SK-N-SH (cell line): ENCODE data around the gene PRG2. TPM values are rescaled to one million over a fixed set of nuclear protein-coding genes. Genes with fewer than 3 reads are reported as not detected.

Source experiments
- CTCF ChIA-PET: fragments of 300-600, 350-600 bp; formaldehyde crosslinking; extraction: SDS; loops from one replicate; lab custom pipeline; 2021; lab: Yijun Ruan, JAX
- POLR2A ChIA-PET: fragments of 350-600 bp; sonication (Branson Sonifier 250); formaldehyde crosslinking; extraction: SDS; loops from one replicate; lab custom pipeline; 2020; ENCODE audit warnings: antibody characterized with exemption, inconsistent platforms; lab: Yijun Ruan, JAX
- DNase-seq: peaks from one replicate; pipeline ENCODE4 v3.0.0; 2012
- H2AFZ ChIP-seq: fragments of 200-600 bp; sonication (generic); 2 replicates; pipeline ENCODE4 v1.8.1; 2016; ENCODE audit warnings: antibody characterized with exemption, mild to moderate bottlenecking, low read depth
- H3F3A ChIP-seq: fragments of 200-600 bp; sonication (generic); replicated peaks from 2 replicates; pipeline ENCODE3; 2016; ENCODE audit warnings: antibody characterized with exemption, mild to moderate bottlenecking; ENCODE audit not compliant: insufficient read depth
- H3K27ac ChIP-seq, 2 experiments: fragments of 200-500 bp in 1 of 2; fragments of 200-600 bp in 1 of 2; sonication (Bioruptor generic) in 1 of 2; sonication (generic), shearing (Covaris generic) in 1 of 2; 2 replicates each; pipeline versions ENCODE4 v1.5.1 to v1.6.1; 2014 to 2016; ENCODE audit warnings: low read depth in 2 of 2, inconsistent platforms in 1 of 2, low read length in 1 of 2, mild to moderate bottlenecking in 1 of 2, mixed read lengths in 1 of 2
- H3K27me3 ChIP-seq: fragments of 200-600 bp; sonication (generic), shearing (Covaris generic); 2 replicates; pipeline ENCODE4 v1.6.1; 2016; ENCODE audit warnings: mixed run types; ENCODE audit not compliant: insufficient read depth
- H3K36me3 ChIP-seq, 2 experiments: fragments of 200-500 bp in 1 of 2; fragments of 200-600 bp in 1 of 2; sonication (Bioruptor generic) in 1 of 2; sonication (generic) in 1 of 2; replicated peaks in 1 of 2; 2 replicates each; pipeline versions ENCODE3 to v1.5.1; 2014 to 2016; ENCODE audit warnings: low read length in 1 of 2, mild to moderate bottlenecking in 1 of 2; ENCODE audit not compliant: insufficient read depth in 2 of 2, control insufficient read depth in 1 of 2
- H3K4me1 ChIP-seq, 2 experiments: fragments of 200-500 bp in 1 of 2; fragments of 200-600 bp in 1 of 2; sonication (Bioruptor generic) in 1 of 2; sonication (generic), shearing (Covaris generic) in 1 of 2; 2 replicates each; pipeline versions ENCODE4 v1.5.1 to v1.6.1; 2014 to 2016; ENCODE audit warnings: low read depth in 1 of 2, low read length in 1 of 2, mixed run types in 1 of 2; ENCODE audit not compliant: insufficient read depth in 2 of 2, control insufficient read depth in 1 of 2
- H3K4me2 ChIP-seq: fragments of 200-600 bp; sonication (generic), shearing (Covaris generic); 2 replicates; pipeline ENCODE4 v1.6.1; 2017; ENCODE audit warnings: mixed run types
- H3K4me3 ChIP-seq, 2 experiments: fragments of 200-500 bp in 1 of 2; fragments of 200-600 bp in 1 of 2; sonication (Bioruptor generic) in 1 of 2; sonication (generic), shearing (Covaris generic) in 1 of 2; 2 replicates each; pipeline versions ENCODE4 v1.5.1 to v1.8.1; 2014 to 2016; ENCODE audit warnings: low read depth in 2 of 2, inconsistent platforms in 1 of 2, low read length in 1 of 2, mild to moderate bottlenecking in 1 of 2, mixed read lengths in 1 of 2, moderate library complexity in 1 of 2
- H3K79me2 ChIP-seq: fragments of 200-600 bp; sonication (generic); 2 replicates; pipeline ENCODE4 v1.8.1; 2017; ENCODE audit warnings: mild to moderate bottlenecking; ENCODE audit not compliant: insufficient read depth
- H3K9ac ChIP-seq: fragments of 200-600 bp; sonication (generic); 2 replicates; pipeline ENCODE4 v1.6.1; 2017; ENCODE audit warnings: mixed run types
- H3K9me2 ChIP-seq: fragments of 200-600 bp; sonication (generic); 2 replicates; pipeline ENCODE4 v1.6.1; 2017; ENCODE audit warnings: mixed run types
- H3K9me3 ChIP-seq: fragments of 200-600 bp; sonication (generic); 2 replicates; pipeline ENCODE4 v1.6.1; 2017; ENCODE audit warnings: mixed run types, mild to moderate bottlenecking, moderate library complexity
- H4K20me1 ChIP-seq: fragments of 200-600 bp; sonication (generic); 2 replicates; pipeline ENCODE4 v1.6.1; 2017; ENCODE audit warnings: mild to moderate bottlenecking, mixed run types; ENCODE audit not compliant: insufficient read depth
- EP300 ChIP-seq, 2 experiments: IDR thresholded peaks; 2 replicates each; pipeline versions ENCODE4 v1.4.0 to v1.6.1; 2012; ENCODE audit warnings: borderline replicate concordance in 1 of 2, low read depth in 1 of 2, low read length in 1 of 2
- FOXJ3 ChIP-seq: sonication (generic); formaldehyde crosslinking; IDR thresholded peaks from 2 replicates; pipeline ENCODE4 v1.5.1; 2020; ENCODE audit warnings: mild to moderate bottlenecking, missing genetic modification reagents
- FOXM1 ChIP-seq: IDR thresholded peaks from 2 replicates; pipeline ENCODE4 v1.4.0; 2012; ENCODE audit warnings: low read depth, mild to moderate bottlenecking
- GABPA ChIP-seq: IDR thresholded peaks from 2 replicates; pipeline ENCODE4 v1.4.0; 2012; ENCODE audit warnings: low read depth, mild to moderate bottlenecking
- GATA2 ChIP-seq: sonication (generic); formaldehyde crosslinking; IDR thresholded peaks from 2 replicates; pipeline ENCODE4 v1.5.0; 2020; ENCODE audit warnings: mild to moderate bottlenecking, missing genetic modification reagents
- IRF3 ChIP-seq: fragments of 150-350 bp; IDR thresholded peaks from 2 replicates; pipeline ENCODE4 v1.6.1; 2016; ENCODE audit warnings: mild to moderate bottlenecking, low read depth, low read length
- JUND ChIP-seq: IDR thresholded peaks from 2 replicates; pipeline ENCODE4 v1.4.0; 2012
- MEF2A ChIP-seq: IDR thresholded peaks from 2 replicates; pipeline ENCODE4 v1.4.0; 2012; ENCODE audit warnings: low read depth, borderline replicate concordance
- NFIC ChIP-seq: IDR thresholded peaks from 2 replicates; pipeline ENCODE4 v1.4.0; 2012; ENCODE audit warnings: borderline replicate concordance
- NRF1 ChIP-seq: IDR thresholded peaks from 2 replicates; pipeline ENCODE4 v1.6.1; 2012; ENCODE audit warnings: low read depth, mild to moderate bottlenecking, low read length
- RFX5 ChIP-seq: IDR thresholded peaks from 2 replicates; pipeline ENCODE4 v1.6.1; 2012; ENCODE audit warnings: mild to moderate bottlenecking, improper control_type of control experiment, low read length
- RXRA ChIP-seq: IDR thresholded peaks from 2 replicates; pipeline ENCODE4 v1.4.0; 2012; ENCODE audit warnings: low read depth, mild to moderate bottlenecking, borderline replicate concordance
- TAF1 ChIP-seq: IDR thresholded peaks from 2 replicates; pipeline ENCODE4 v1.6.1; 2012; ENCODE audit warnings: low read depth, mild to moderate bottlenecking, low read length, moderate library complexity, borderline replicate concordance
- TEAD4 ChIP-seq: IDR thresholded peaks from 2 replicates; pipeline ENCODE4 v1.4.0; 2012; ENCODE audit warnings: mild to moderate bottlenecking, borderline replicate concordance; ENCODE audit not compliant: insufficient read depth
- YY1 ChIP-seq: IDR thresholded peaks from 2 replicates; pipeline ENCODE4 v1.4.0; 2012; ENCODE audit warnings: low read depth, mild to moderate bottlenecking
- ZBTB33 ChIP-seq: IDR thresholded peaks from 2 replicates; pipeline ENCODE4 v1.4.0; 2012; ENCODE audit warnings: low read depth, borderline replicate concordance
- WGBS: methylation state at CpG from one replicate; pipeline ENCODE4 v1.1.6; 2017; ENCODE audit warnings: low lambda C conversion rate; 5-methylcytosine and 5-hydroxymethylcytosine counted together
- polyA plus RNA-seq, 3 experiments: library from polyadenylated mRNA; depleted of rRNA; stranded (reverse); fragments of >200 nt; gene quantifications; 2 replicates each; pipeline ENCODE4 v1.2.3, GENCODE V29; 2012
- TF ChIP-seq, protein P1 (sequence below): IDR thresholded peaks from 2 replicates; pipeline ENCODE4 v1.4.0; 2012; ENCODE audit warnings: low read depth
- TF ChIP-seq, protein P2 (sequence below): IDR thresholded peaks from 2 replicates; pipeline ENCODE4; 2012

The PRG2 gene
- polyA plus RNA-seq, 1 of the 3 experiments (the other 2 are of a cell fraction) = not detected

- H3K4me3 ChIP-seq = no peak overlapping the region
- no peaks in the 10 kb centered on the region for H3K9me3 ChIP-seq
- POLR2A ChIA-PET = no interaction called here
- TF ChIP-seq TEAD4 = no peak
- TF ChIP-seq FOXJ3 (CRISPR knock-in tag) = no peak
- TF ChIP-seq RFX5 = no peak
- no peak for TF ChIP-seq JUND
- TF ChIP-seq, protein P1, sequence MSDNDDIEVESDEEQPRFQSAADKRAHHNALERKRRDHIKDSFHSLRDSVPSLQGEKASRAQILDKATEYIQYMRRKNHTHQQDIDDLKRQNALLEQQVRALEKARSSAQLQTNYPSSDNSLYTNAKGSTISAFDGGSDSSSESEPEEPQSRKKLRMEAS = no peak
- no peak for TF ChIP-seq MEF2A
- TF ChIP-seq, all 33 proteins: peak for 0
- Histone ChIP-seq H3K9ac (no peak overlapping the region), H3K4me1 (no peaks in the 10 kb centered on the region), H2AFZ (no peak overlapping the region), H3K36me3 (no peaks in the 10 kb centered on the region), H4K20me1 (no peaks in the 10 kb centered on the region), H3K4me2 (no peak overlapping the region), H3K27ac (no peak overlapping the region), H3K9me2 (no peaks in the 10 kb centered on the region), H3F3A (no peaks in the 10 kb centered on the region), H3K27me3 (no peaks in the 10 kb centered on the region), H3K79me2 (no peaks in the 10 kb centered on the region)
- CTCF ChIA-PET = no interaction called here
- WGBS = 73% methylated on average over 11 of the region's 11 CpGs
- DNase-seq = no peak
These were observed 24.3 kb upstream of the PRG2 start for GRCh38 chr11:57414612-57415212.

DNA sequence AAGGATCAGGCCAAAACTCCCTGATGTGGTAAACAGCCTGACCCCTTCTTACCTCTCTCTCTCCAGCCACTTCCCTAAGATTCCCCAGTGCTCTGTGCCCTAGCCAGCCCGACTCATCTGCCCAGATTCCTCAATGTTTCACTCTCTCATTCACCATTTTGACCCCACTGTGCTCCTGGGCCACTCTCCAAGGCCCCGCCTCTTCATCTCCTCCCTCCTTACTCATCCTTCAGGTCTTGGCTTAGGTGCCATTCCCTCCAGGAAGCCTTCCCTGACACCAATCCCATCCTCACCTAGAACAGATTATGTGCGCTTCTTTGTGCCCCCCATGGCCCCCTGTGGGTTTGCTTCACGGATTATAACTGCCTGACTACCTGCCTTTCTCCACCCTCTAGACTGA is 23.2 kb upstream of the PRG2 start:
- ChIA-PET CTCF (no interaction called here), POLR2A (no interaction called here)
- H3K79me2 ChIP-seq = no peaks in the 10 kb centered on the region
- no peak overlapping the region for H3K4me3 ChIP-seq
- H4K20me1 ChIP-seq = no peaks in the 10 kb centered on the region
- H3K9me2 ChIP-seq = no peaks in the 10 kb centered on the region
- no peak overlapping the region for H3K27ac ChIP-seq
- DNase-seq = no peak
- H3K4me2 ChIP-seq = no peak overlapping the region
- no peaks in the 10 kb centered on the region for H3K4me1 ChIP-seq
- TF ChIP-seq FOXJ3 (CRISPR knock-in tag) (no peak), GATA2 (CRISPR knock-in tag) (no peak), EP300 (IDR thresholded peaks at IDR 0.05; ENCODE audit: borderline replicate concordance in 1 of 2, low read depth in 1 of 2, low read length in 1 of 2) (no peak), FOXM1 (no peak), NFIC (no peak), JUND (no peak), YY1 (no peak), RXRA (no peak), MEF2A (no peak), IRF3 (no peak), GABPA (no peak), TEAD4 (no peak), TAF1 (no peak), NRF1 (no peak), ZBTB33 (no peak)
- TF ChIP-seq, protein P2, sequence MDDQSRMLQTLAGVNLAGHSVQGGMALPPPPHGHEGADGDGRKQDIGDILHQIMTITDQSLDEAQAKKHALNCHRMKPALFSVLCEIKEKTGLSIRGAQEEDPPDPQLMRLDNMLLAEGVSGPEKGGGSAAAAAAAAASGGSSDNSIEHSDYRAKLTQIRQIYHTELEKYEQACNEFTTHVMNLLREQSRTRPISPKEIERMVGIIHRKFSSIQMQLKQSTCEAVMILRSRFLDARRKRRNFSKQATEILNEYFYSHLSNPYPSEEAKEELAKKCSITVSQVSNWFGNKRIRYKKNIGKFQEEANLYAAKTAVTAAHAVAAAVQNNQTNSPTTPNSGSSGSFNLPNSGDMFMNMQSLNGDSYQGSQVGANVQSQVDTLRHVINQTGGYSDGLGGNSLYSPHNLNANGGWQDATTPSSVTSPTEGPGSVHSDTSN = no peak
- TF ChIP-seq, protein P1 = no peak
- H3K36me3 ChIP-seq = no peaks in the 10 kb centered on the region
- H3K9me3 ChIP-seq = no peaks in the 10 kb centered on the region
- no peak overlapping the region for H2AFZ ChIP-seq
- 60% methylated on average over 4 of the region's 4 CpGs for WGBS
- no peaks in the 10 kb centered on the region for H3K27me3 ChIP-seq
- no peak overlapping the region for H3K9ac ChIP-seq
- H3F3A ChIP-seq = no peaks in the 10 kb centered on the region
